Ascending aorta (tissue), 2 donors: Measurements from ENCODE around the gene MLLT3. TPM values are rescaled to one million over a fixed set of nuclear protein-coding genes. Genes with fewer than 3 reads are reported as not detected.

Experiments
- DNase-seq, 2 donors: peaks; one replicate each; pipeline ENCODE4 v3.0.0-alpha.2; 2019; ENCODE audit warnings: low spot score in 2 of 2
- H3K27ac ChIP-seq, 2 donors: fragments of 200-600 bp; sonication (generic); one replicate each; pipeline ENCODE4 v1.5.1; 2016 to 2017; ENCODE audit warnings: mild to moderate bottlenecking in 1 of 2
- H3K27me3 ChIP-seq: fragments of 200-600 bp; sonication (generic); one replicate; pipeline ENCODE4 v1.5.1; 2017
- H3K36me3 ChIP-seq, 2 donors: fragments of 200-600 bp; sonication (generic); one replicate each; pipeline ENCODE4 v1.5.1; 2016
- H3K4me1 ChIP-seq, 2 donors: fragments of 200-600 bp; sonication (generic); one replicate each; pipeline ENCODE4 v1.5.1; 2016 to 2017; ENCODE audit warnings: mild to moderate bottlenecking in 1 of 2
- H3K4me3 ChIP-seq, 2 donors: fragments of 200-600 bp; sonication (generic); one replicate each; pipeline ENCODE4 v1.5.1; 2016 to 2017; ENCODE audit warnings: mild to moderate bottlenecking in 1 of 2
- H3K9me3 ChIP-seq, 2 donors: fragments of 200-600 bp; sonication (generic); one replicate each; pipeline ENCODE4 v1.5.1; 2016
- CTCF ChIP-seq, 3 experiments: fragments of 200-600 bp in 2 of 3; fragments of 450-650 bp in 1 of 3; sonication (generic) in 2 of 3; IDR thresholded peaks; one replicate each; pipeline ENCODE4 v1.5.1; 2016 to 2019; ENCODE audit warnings: antibody characterized with exemption in 3 of 3, mild to moderate bottlenecking in 1 of 3, moderate library complexity in 1 of 3
- intact Hi-C: fragments of 100-400 bp; cut with DNase I; formaldehyde crosslinking; loops from one replicate; pipeline ENCODE4 v1.15.1; 2023
- total RNA-seq: library from RNA; depleted of rRNA; stranded (reverse); fragments of >200 nt; gene quantifications from one replicate; pipeline ENCODE4 v1.1.0, GENCODE V29; 2016

MLLT3 gene
- total RNA-seq, 1 donor from 2014 or later, result 16.8 TPM

- no peaks in the 10 kb centered on the region for H3K4me1 ChIP-seq
- no peaks in the 10 kb centered on the region for H3K27me3 ChIP-seq
- H3K9me3 ChIP-seq, result no peaks in the 10 kb centered on the region
- no peak for DNase-seq
- intact Hi-C loops, result no loop called here
- H3K36me3 ChIP-seq, result peaks cover 0 to 12% of the 10 kb centered on the region in 2 donors
- TF ChIP-seq CTCF (IDR thresholded peaks at IDR 0.05), result no peak
- H3K27ac ChIP-seq, result no peak overlapping the region
- H3K4me3 ChIP-seq, result no peak overlapping the region
Observed at GRCh38 chr9:20363233-20363632, 259.1 kb downstream of the MLLT3 start.

- Histone ChIP-seq H3K27me3 (no peaks in the 10 kb centered on the region), H3K36me3 (peaks cover 0 to 12% of the 10 kb centered on the region in 2 donors), H3K9me3 (no peaks in the 10 kb centered on the region), H3K27ac (no peak overlapping the region), H3K4me1 (peaks cover 0 to 3% of the 10 kb centered on the region in 2 donors), H3K4me3 (no peak overlapping the region)
- intact Hi-C loops, result no loop called here
- DNase-seq, result no peak
- TF ChIP-seq CTCF (IDR thresholded peaks at IDR 0.05), result no peak
Observed at GRCh38 chr9:20361656-20362570, 260.4 kb downstream of the MLLT3 start.

DNA sequence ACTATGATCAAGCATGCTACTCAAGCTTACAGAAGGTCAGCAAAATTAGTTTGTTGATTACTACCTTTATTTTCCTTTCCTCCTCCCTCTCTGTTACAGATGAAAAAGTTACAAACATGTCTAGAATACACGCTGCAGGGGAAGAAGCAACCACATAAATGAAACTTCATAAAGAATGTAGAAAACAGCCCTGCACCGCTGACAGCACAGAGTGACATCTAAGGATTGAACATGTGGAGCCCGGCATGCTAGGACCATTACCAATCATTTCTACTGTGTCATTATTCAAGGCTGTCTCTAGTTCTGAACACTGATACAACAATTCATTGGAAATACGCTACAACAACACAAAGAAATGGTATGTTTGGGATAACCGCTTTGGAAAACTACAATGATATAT, 261.1 kb downstream of the MLLT3 start:
- no peak overlapping the region for H3K27ac ChIP-seq
- no peaks in the 10 kb centered on the region for H3K27me3 ChIP-seq
- no peaks in the 10 kb centered on the region for H3K9me3 ChIP-seq
- peaks cover 0 to 12% of the 10 kb centered on the region in 2 donors for H3K36me3 ChIP-seq
- no peak for TF ChIP-seq CTCF (IDR thresholded peaks at IDR 0.05)
- intact Hi-C loops, result no loop called here
- no peak for DNase-seq
- H3K4me1 ChIP-seq, result peaks cover 0 to 8% of the 10 kb centered on the region in 2 donors
- no peak overlapping the region for H3K4me3 ChIP-seq

GRCh38 chr9:20358207-20358606, 264.1 kb downstream of the MLLT3 start:
- TF ChIP-seq CTCF (IDR thresholded peaks at IDR 0.05), result no peak
- Histone ChIP-seq H3K27me3 (no peaks in the 10 kb centered on the region), H3K9me3 (no peaks in the 10 kb centered on the region), H3K36me3 (peaks cover 0 to 10% of the 10 kb centered on the region in 2 donors), H3K27ac (no peak overlapping the region), H3K4me3 (no peak overlapping the region), H3K4me1 (peaks cover 0 to 15% of the 10 kb centered on the region in 2 donors)
- intact Hi-C loops, result loop anchor here (5.0 to 10.0 kb wide), 5 partner anchors 77 to 754 kb away; partner anchors contain the start of genes FOCAD and MLLT3
- DNase-seq, result no peak

GRCh38 chr9:20357037-20357432, 265.3 kb downstream of the MLLT3 start:
- Histone ChIP-seq H3K36me3 (peaks cover 0 to 8% of the 10 kb centered on the region in 2 donors), H3K4me1 (peaks cover 0 to 15% of the 10 kb centered on the region in 2 donors), H3K4me3 (peak overlapping the region in 1 of 2 donors; percentile 43), H3K9me3 (no peaks in the 10 kb centered on the region), H3K27ac (peak overlapping the region; percentile 35 to 49), H3K27me3 (no peaks in the 10 kb centered on the region)
- DNase-seq, result no peak
- TF ChIP-seq CTCF (IDR thresholded peaks at IDR 0.05), result no peak
- intact Hi-C loops, result loop anchor here (2.0 to 10.0 kb wide), 6 partner anchors 78 to 755 kb away; partner anchors contain the start of genes FOCAD and MLLT3
